GM21390 (cell line): Measurements from ENCODE around the gene PDE3B.
"Not testable (repeated sequence)": the region's sequence is repeated elsewhere in the genome, so short reads cannot be mapped to it uniquely, and the experiment has no call there.

Experiments used
- ATAC-seq: cut with Tn5 transposase; IDR thresholded peaks from one replicate; pipeline ENCODE4 v1.9.1; 2021; ENCODE audit not compliant: unreplicated experiment

PDE3B gene

DNA sequence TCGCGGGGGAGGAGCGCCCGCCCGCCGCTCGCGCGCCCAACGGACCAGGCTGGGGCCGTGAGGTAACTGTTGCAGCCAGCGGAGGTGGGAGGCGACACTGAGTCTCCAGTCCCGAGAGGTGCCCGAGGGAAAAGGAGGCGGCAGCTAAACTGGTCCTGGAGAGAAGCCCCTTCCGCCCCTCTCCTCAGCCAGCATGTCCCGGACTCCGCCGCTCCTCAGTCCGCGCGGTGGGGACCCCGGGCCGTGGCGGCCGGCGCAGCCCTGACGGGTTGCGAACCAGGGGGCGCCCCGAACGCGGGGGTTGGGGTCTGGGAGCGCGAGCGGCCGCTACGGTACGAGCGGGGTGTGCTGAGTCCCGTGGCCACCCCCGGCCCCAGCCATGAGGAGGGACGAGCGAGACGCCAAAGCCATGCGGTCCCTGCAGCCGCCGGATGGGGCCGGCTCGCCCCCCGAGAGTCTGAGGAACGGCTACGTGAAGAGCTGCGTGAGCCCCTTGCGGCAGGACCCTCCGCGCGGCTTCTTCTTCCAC, at the start of gene PDE3B:
Gene PDE3B, plus strand, starts transcription at position 108 of the 529 bp plus-strand sequence. Its CDS starts 272 bp downstream, at position 380.
- ATAC-seq, result peak; percentile 70

DNA sequence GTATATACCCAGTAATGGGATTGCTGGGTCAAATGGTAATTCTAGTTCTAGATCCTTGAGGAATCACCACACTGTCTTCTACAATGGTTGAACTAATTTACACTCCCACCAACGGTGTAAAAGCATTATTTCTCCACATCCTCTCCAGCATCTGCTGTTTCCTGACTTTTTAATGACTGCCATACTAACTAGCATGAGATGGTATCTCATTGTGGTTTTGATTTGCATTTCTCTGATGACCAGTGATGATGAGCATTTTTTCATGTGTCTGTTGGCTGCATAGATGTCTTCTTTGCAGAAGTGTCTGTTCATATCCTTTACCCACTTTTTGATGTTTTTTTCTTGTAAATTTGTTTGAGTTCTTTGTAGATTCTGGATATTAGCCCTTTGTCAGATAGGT, 48.3 kb upstream of the PDE3B start:
- not testable (repeated sequence) for ATAC-seq

DNA sequence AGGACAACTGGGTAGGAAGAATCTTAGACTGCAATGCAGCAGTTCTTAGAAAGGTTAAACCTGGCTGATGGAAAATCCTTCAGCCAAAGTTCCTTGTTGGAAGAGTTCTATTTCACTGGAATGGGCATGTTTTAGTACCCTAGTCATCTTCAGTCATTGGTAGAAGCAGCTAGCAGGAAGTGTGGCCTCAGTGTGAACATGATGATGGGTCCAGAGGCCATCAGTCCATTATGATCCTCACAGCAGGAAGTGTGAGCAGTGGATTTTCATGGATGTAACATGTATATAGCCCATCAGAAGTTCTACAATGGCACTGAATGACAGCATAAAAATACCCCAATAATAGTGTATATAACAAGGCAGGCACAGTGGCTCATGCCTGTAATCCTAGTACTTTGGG, 35.9 kb upstream of the PDE3B start:
- no peak for ATAC-seq

DNA sequence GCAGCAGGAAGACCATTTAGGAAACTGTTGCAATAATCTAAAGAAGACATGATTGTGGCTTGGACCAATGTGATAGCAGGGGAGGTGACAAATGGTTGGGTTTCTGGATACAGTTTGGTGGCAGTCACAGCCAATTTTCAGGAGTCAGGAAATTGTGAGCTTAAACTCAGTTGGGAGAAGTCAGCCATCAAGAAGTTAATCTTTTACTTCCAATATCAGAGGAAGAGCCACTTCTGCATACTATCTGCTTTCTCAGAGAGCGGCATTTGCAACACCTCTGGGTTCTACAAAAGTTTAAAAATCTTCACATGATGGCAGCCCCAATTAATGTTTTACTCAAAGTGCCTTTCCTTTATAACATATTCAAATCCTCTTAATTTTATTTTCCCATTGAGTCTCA, 33.7 kb upstream of the PDE3B start:
- ATAC-seq, result no peak

- ATAC-seq, result no peak
Measured at GRCh38 chr11:14611939-14612338, 31.7 kb upstream of the PDE3B start.

GRCh38 chr11:14612694-14613093, 30.9 kb upstream of the PDE3B start:
- ATAC-seq, result no peak

DNA sequence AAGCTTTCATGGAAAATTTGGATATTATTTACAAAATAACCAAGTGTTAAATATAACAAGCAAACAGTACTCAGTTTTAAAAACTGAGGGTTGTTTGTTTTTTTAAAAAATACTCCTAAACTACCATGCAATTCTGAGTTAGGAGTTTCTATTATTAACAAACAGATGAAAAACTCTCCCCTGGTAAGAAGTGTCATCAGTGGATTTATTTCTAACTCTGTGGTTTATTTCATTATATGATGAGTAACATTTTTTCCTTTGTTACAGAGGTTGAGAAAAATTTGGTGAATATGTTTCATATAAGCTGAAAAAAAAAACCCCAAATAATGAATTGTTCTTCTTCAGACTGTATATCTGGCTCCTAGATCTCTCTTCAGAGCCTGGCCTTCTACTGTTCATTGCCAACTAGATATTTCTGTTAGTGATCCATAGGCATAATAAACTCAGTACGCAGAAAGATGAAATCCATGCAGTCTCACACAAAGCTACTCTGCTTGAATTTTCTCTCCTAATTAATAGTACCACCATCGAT, 29.4 kb upstream of the PDE3B start:
- ATAC-seq, result no peak

GRCh38 chr11:14617241-14618027, 26.2 kb upstream of the PDE3B start:
- ATAC-seq, result no peak

GRCh38 chr11:14618060-14618459, 25.5 kb upstream of the PDE3B start:
- ATAC-seq, result no peak

DNA sequence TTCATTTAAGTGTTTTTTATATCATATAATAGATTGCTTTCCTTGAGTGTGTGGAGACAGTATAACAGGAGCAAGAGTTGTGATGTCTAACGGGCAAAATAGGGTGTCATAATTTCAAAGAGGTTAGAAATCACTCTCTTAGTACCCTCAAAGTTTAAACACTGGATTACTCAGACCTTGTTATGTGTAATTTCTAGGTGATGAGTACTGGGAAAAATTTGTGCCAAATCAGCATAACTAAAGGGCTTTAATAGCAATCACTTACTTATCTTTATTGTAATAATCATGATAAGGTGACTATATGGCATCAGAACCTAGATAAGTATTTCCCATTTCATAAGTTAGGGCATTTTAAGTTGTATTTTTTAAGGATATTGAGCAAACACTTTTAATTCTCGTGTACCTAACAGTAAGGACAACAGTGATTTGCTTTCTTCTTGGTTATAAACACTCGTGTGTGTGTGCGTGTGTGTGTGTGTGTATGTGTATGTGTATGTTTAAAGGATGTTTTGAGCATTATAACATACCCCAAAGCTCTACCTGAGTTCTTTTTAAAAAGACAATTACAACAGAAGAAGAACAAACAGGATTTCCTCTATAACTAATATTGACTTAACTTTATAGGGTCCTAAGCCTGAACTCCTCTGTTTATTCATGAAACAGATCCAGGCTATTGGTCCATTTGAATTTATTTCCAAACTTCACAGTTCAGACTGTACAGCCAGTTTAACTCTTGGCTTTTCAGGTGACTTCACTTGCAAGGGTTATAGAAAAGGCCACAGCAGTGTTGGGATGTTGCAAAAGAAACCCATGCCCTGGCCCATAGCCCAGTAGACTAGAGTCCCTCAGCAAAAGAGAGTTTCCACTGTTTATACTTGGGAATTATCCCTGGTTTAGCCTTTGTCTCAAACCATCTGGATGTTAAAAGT, 23.7 kb upstream of the PDE3B start:
- no peak for ATAC-seq

DNA sequence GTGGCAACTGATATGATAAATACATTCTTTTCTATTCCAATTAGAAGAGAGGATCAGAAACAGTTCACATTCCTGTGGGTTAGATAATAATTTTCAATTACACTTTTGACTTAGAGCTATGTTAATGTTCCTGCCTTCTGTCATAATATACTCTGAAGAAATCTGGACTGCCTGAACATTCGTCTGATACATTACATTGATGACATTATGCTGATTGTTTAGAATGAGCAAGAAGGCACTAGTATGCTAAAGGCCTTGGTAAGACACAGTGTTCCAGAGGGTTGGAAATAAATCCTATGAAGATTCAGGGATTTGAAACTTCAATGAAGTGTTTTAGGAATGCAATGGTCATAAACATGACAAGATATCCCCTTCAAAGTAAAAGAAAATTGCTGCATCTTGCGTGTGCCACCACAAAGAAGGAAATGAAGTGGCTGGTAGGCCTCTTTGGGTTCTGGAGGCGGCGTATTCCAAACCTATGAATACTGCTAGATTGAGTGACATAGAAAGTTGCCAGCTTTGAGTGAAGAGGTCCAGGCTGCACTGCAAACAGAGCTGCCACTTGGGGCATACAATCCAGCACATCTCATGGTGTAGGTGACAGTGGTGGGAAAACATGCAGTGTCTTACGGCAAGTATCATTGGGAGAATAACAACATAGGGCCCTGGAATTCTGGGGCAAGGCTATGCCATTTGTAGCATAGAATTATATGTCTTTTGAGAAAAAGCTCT, 21.2 kb upstream of the PDE3B start:
- no peak for ATAC-seq

GRCh38 chr11:14623036-14623435, 20.6 kb upstream of the PDE3B start:
- ATAC-seq, result no peak

GRCh38 chr11:14625586-14626205, 17.9 kb upstream of the PDE3B start:
- peak; percentile 48 for ATAC-seq

DNA sequence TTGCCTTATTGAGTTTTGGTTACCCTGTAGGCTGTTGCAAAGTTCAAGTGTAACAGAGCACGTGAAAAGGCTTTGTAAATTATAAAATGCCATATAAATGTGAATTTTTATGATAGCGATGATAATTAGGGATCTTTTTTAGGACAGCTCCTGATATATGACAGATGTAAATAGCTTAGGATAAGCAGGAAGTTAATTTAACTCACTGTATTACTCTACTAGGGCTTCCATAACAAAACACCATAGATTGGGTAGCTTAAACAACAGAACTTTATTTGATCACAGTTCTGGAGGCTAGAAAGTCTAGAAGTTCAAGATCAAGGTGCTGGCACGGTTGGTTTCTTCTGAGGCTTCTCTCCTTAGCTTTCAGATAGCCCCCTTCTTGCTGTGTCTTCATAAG, 17.0 kb upstream of the PDE3B start:
- no peak for ATAC-seq

- not testable (repeated sequence) for ATAC-seq
Measured at GRCh38 chr11:14633506-14634224, 9.9 kb upstream of the PDE3B start.

DNA sequence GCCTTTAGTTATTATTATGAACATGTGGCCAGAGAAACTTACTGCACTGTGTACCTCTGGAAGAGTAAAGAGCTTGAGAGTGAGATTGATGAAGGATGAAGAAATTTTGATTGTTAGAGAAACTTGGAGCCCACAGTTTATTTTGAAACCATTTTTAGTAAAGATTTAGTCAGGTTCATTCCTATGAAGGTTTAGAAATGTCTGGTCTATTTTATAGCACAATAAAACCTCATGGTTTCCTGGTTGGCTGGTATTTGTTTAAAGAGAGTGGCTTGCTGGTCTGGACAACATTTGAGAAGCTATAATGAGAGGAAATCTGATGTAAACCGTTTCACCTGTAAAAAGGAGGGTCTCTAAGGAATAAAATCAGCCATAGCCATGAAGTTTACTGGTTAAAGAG, 8.8 kb upstream of the PDE3B start:
- no peak for ATAC-seq

DNA sequence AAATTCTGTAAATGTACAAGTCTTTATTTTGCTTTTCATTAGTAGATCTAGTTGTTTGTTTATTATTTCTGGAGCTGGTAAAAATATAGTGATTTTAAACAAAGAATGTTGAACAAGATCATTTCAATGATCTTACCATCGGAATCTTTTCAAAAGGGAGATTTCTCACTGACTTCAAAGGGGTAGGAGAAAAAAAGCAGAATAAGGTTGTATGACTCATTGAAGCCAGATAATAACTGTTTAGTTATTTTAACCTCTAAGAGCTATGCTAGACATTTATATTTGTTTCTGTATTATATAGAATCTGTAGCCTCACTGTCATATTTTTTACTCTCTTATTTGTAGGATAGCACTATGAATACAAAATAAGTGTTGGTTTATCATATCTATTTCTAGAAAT, 8.1 kb upstream of the PDE3B start:
- no peak for ATAC-seq

- ATAC-seq, result peak; percentile 73
Measured at GRCh38 chr11:14636119-14636518, 7.5 kb upstream of the PDE3B start.

DNA sequence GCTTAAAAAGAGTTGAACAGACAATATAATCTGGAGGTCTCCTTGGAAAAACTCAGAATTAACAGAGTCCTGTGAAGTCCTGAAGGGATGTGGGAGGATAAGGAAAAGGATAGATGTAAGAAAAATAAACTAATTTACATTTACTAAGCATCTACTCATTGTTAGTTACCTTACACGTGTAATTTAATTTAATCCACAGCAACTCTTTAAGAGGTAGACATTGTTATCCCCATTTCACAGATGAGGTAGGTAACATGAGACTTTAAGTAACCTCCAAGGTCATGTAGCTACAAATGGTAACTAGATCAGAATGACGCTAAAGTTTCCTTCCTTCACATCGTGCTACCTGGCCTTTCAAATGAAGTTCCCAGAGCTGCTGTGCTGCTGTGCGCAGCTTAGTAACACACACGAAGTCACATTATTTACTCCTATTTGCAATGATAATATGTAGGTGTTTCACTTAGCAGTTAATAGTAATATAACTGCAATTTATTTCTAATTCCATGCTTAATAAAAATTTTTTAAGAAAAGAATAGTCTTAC, 5.7 kb upstream of the PDE3B start:
- ATAC-seq, result no peak
